ENCODE measurements around the gene PHF21B.

DNA sequence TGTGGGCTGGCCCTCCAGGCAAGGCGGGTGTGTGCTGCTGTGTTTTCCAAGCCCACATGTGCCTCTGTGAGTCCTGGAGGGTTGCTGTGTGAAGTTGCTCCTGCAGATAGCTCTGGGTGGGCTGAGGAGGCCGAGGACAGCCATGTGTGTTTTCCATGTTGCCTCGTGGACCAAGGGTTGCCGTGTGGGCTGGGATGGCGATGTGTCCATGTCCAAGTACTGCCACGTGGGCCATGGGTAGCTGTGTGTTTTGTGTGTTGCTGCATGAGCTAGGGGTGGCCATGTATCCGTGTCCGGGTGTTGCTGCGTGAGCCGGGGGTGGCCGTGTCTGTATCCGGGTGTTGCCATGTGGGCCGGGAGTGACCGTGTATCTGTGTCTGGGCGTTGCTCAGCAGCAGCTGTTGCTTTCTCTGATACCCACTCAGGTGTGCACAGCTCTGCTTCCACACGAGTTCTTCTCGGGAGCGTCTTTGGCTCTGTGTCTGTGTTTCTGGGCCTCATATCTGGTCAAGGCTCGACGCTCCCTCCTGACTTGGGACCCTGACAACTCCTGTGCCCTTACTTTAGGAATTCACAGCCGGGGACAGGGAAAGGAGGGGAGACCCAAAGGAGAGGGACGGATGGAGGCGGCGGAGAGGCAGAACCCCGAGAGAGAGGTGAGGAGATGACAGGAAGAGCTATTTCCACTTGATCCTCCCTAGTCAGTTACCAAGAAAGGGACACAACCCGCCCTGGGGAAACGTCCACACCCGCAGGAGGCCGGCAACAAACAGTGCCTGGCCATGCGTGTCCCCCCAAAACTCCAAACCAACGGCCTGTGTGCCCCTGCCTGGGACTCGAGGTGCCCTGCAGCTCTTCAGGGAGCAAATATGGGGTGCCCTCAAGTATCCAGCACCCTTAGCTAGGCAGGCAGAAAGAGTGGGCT, 83.1 kb downstream of the PHF21B start:
- no peak for TF ChIP-seq CTCF (IDR thresholded peaks at IDR 0.05)
- no peak for TF ChIP-seq EZH2phosphoT487 (IDR thresholded peaks at IDR 0.05)
- no peak for TF ChIP-seq EZH2 (IDR thresholded peaks at IDR 0.05)

All from neural progenitor cell (in vitro differentiated cells).